ENCODE measurements around the gene CYP46A1. TPM values are rescaled to one million over a fixed set of nuclear protein-coding genes. Genes with fewer than 3 reads are reported as not detected.

The CYP46A1 gene
- total RNA-seq, 4 donors from 2014 or later: 0.13 to 2.5 TPM; not detected in 2

DNA sequence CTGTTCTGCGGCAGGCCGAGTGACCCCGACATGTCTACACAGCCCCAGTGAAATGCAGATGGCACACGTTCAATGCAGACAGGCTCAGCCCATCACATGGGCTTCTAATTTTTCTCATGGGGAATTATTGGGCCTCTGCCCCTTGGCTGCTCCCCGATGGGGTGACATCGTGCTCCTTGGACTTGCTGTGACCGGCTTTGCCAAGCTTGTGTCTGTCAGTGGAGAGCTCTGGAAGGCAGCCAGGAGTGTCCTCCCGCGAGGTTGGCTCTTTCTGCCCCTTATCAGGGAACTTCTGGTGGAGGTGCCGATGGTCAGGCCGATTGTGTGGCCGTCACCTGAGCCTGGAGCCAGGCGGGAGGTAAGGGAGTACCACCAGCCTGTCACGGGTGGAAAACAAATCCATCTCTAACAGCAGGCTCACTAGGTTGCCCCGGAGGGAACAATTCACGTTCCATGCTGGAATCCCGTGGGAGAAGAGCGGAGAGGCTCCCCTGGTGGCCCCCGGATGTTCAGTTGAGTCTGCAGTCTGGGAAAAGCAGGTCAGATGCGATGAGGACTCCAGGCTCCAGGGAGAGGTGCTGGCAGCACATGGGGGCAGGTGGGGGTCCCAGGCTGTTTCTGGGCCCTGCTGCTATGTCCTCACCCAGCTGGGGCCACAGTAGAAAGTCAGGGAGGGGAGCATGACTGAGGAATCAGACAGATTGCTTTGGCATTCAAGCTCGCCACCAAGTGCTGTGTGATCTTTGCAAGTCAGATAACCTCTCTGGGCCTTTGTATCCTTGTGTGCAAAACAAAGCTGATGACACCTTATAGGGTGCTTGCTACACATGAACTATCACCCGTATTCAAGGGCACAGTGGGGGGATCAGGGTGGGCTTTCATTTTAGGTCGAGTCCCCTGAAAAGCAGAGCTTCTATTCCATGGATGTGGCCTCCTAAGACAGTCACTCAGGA lies 65.9 kb downstream of the CYP46A1 start:
- H3K27ac ChIP-seq: no peak overlapping the region
- no peak overlapping the region for H3K4me3 ChIP-seq
- no peaks in the 10 kb centered on the region for H3K36me3 ChIP-seq
- H3K9me3 ChIP-seq: no peaks in the 10 kb centered on the region
- H3K27me3 ChIP-seq: no peaks in the 10 kb centered on the region
- no peak for TF ChIP-seq POLR2A (IDR thresholded peaks at IDR 0.05)
- TF ChIP-seq, protein P1, sequence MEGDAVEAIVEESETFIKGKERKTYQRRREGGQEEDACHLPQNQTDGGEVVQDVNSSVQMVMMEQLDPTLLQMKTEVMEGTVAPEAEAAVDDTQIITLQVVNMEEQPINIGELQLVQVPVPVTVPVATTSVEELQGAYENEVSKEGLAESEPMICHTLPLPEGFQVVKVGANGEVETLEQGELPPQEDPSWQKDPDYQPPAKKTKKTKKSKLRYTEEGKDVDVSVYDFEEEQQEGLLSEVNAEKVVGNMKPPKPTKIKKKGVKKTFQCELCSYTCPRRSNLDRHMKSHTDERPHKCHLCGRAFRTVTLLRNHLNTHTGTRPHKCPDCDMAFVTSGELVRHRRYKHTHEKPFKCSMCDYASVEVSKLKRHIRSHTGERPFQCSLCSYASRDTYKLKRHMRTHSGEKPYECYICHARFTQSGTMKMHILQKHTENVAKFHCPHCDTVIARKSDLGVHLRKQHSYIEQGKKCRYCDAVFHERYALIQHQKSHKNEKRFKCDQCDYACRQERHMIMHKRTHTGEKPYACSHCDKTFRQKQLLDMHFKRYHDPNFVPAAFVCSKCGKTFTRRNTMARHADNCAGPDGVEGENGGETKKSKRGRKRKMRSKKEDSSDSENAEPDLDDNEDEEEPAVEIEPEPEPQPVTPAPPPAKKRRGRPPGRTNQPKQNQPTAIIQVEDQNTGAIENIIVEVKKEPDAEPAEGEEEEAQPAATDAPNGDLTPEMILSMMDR (IDR thresholded peaks at IDR 0.05): no peak
- no peak for DNase-seq
- peaks cover 0 to 48% (median 0%) of the 10 kb centered on the region in 4 donors for H3K4me1 ChIP-seq

DNA sequence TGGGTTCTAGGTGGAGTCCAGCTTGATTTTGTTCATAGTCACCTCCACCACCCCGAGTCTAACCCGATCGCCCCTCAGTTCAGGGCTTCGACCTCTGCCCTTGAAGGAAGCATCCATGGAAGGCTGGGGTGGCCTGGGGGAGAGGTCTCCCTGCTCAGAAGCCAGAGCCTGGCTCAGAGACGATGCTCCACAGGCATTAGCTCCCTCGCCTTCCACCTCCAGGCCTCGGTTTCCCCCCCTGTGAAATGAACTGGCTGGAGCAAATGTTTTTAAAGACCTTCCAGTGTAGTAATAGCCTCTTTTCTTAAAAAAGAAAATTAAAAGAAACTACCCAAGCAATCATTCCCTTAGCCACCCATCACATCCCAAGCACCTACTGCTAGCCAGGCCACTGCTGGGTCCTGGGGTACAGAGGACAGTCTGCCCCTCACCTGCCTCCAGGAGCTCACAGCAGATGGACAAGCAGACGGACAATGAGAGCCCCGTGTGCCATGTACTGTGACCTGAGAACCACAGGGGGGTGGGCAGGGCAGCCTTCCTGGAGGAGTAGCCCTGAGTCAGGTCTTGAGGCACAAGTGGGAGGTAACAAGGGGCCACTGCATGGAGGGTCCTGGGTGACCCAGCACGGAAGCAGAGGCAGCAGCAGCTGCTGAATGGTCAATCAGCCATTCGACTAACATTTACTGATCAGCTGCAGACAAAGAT lies 66.8 kb downstream of the CYP46A1 start:
- peaks cover 0 to 52% (median under 1%) of the 10 kb centered on the region in 4 donors for H3K4me1 ChIP-seq
- H3K4me3 ChIP-seq: no peak overlapping the region
- TF ChIP-seq POLR2A (IDR thresholded peaks at IDR 0.05): no peak
- TF ChIP-seq, protein P1 (IDR thresholded peaks at IDR 0.05): no peak
- H3K27ac ChIP-seq: peak overlapping the region in 1 of 4 donors; percentile 76
- H3K27me3 ChIP-seq: no peaks in the 10 kb centered on the region
- H3K36me3 ChIP-seq: no peaks in the 10 kb centered on the region
- no peak for DNase-seq
- H3K9me3 ChIP-seq: no peaks in the 10 kb centered on the region

DNA sequence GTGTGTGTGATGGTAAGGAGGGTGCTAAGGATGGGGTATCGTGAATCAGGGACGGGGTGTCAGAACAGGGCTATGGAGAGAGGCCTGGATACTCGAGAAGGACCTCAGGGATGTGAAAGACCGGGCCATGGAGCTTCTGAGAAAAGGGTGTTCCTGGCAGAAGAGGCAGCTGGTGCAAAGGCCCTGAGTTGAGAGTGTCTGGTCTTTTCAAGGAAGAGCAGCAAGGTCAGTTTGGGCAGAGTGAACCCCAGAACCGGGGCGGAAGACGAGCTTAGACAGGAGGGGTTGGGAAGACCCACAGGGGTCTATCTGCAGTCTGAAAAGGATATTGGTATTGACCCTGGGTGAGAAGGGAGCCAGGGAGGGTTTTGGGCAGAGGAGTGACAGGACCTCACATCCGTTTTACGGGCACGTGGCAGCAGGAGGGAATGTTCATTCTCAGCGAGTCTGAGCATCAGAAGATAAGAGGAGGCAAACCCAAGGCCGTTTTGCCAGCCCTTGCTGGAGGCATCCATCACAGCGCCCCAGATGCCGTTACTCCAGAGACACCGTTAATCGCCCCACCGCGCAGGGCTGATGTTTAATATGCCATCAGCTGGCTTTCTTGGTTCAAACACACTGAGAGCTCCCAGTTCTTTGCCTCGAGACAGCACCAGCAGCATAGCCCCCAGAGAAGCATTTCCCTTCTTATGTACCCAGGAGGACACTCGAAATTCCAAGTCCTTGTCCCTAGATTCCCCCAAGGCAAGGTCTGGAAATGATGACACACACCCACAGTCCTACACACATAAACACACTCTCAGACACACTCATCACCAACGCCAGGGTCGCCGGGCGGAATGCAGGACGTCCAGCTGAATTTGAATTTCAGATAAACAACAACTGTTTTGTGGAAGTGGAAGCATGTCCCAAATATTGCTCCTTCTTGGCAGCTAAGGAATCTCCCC lies 67.7 kb downstream of the CYP46A1 start:
- H3K27ac ChIP-seq: peak overlapping the region; percentile 25 to 76 (median 53)
- no peak for DNase-seq
- H3K4me3 ChIP-seq: no peak overlapping the region
- peaks cover 0 to 51% (median 2%) of the 10 kb centered on the region in 4 donors for H3K4me1 ChIP-seq
- no peaks in the 10 kb centered on the region for H3K9me3 ChIP-seq
- no peaks in the 10 kb centered on the region for H3K27me3 ChIP-seq
- H3K36me3 ChIP-seq: no peaks in the 10 kb centered on the region
- TF ChIP-seq, protein P1 (IDR thresholded peaks at IDR 0.05): no peak
- TF ChIP-seq POLR2A (IDR thresholded peaks at IDR 0.05): no peak

DNA sequence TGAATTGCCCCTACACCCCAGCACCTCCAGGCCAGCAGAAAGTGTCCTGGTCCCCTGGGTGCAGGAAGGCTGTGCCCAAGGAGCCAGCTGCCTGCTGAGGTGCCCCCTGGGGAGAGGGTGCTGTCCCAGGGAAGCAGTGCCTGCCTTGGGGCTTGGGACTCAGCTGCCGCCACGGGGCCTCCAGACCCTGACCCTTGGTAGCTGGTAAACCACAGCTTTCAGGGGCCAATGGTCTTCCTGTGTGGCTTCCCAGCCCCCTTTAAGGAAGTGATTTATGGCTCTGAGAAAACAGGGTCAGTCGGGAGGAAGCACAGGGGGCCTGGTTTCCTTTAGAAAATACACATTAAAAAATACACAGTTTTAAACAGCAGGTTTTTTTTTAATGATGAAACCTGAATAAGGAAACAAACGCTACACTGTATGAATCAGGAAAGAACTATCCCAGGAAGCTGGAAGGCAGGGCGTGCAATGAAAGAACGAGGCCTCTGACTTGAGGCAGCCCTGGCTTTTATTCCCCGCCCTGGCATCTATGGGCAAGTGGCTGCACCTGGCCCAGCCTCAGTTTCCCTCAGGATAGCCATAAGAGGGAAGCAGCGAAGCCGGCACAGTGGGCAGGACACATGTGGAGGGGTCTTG lies 68.5 kb downstream of the CYP46A1 start:
- peaks cover 0 to 51% (median 2%) of the 10 kb centered on the region in 4 donors for H3K4me1 ChIP-seq
- H3K27ac ChIP-seq: peak overlapping the region; percentile 6 to 76 (median 48)

More for the DNA sequence above, 68.5 kb downstream of the CYP46A1 start:
- TF ChIP-seq, protein P1 (IDR thresholded peaks at IDR 0.05): no peak
- TF ChIP-seq POLR2A (IDR thresholded peaks at IDR 0.05): no peak
- Histone ChIP-seq H3K9me3 (no peaks in the 10 kb centered on the region), H3K27me3 (no peaks in the 10 kb centered on the region), H3K4me3 (no peak overlapping the region), H3K36me3 (no peaks in the 10 kb centered on the region)
- DNase-seq: no peak

All from Peyer's patch (tissue), 4 donors.